ENCODE measurements around the gene CDKN1A.
"Not testable (repeated sequence)": the region's sequence is repeated elsewhere in the genome, so short reads cannot be mapped to it uniquely, and the experiment has no call there.

CDKN1A gene

GRCh38 chr6:36699348-36699747, 20.8 kb downstream of the CDKN1A start:
- no peak for DNase-seq

- no peak for DNase-seq
These were observed 21.7 kb downstream of the CDKN1A start for GRCh38 chr6:36700071-36700812.

GRCh38 chr6:36700831-36701230, 22.3 kb downstream of the CDKN1A start:
- DNase-seq = no peak

GRCh38 chr6:36701401-36701991, 23.0 kb downstream of the CDKN1A start:
- peak; percentile 41 for DNase-seq

GRCh38 chr6:36702656-36703055, 24.1 kb downstream of the CDKN1A start:
- no peak for DNase-seq

GRCh38 chr6:36703081-36703606, 24.6 kb downstream of the CDKN1A start:
- DNase-seq = no peak

- DNase-seq = no peak
These were observed 25.5 kb downstream of the CDKN1A start for GRCh38 chr6:36703982-36704381.

GRCh38 chr6:36704961-36705577, 26.6 kb downstream of the CDKN1A start:
- DNase-seq = not testable (repeated sequence)

- DNase-seq = no peak
These were observed 27.8 kb downstream of the CDKN1A start for GRCh38 chr6:36706339-36706738.

GRCh38 chr6:36712816-36713215, 34.3 kb downstream of the CDKN1A start:
- no peak for DNase-seq

- no peak for DNase-seq
These were observed 35.3 kb downstream of the CDKN1A start for GRCh38 chr6:36713846-36714245.

GRCh38 chr6:36714511-36714910, 36.0 kb downstream of the CDKN1A start:
- no peak for DNase-seq

- DNase-seq = no peak
These were observed 37.0 kb downstream of the CDKN1A start for GRCh38 chr6:36715469-36715868.

- no peak for DNase-seq
These were observed 38.1 kb downstream of the CDKN1A start for GRCh38 chr6:36716476-36717093.

GRCh38 chr6:36717231-36717825, 38.8 kb downstream of the CDKN1A start:
- DNase-seq = no peak

GRCh38 chr6:36717871-36718540, 39.5 kb downstream of the CDKN1A start:
- no peak for DNase-seq

GRCh38 chr6:36718560-36718959, 40.0 kb downstream of the CDKN1A start:
- no peak for DNase-seq

- no peak for DNase-seq
These were observed 40.6 kb downstream of the CDKN1A start for GRCh38 chr6:36719126-36719525.

- no peak for DNase-seq
These were observed 42.0 kb downstream of the CDKN1A start for GRCh38 chr6:36720251-36721141.

- DNase-seq = no peak
These were observed 43.0 kb downstream of the CDKN1A start for GRCh38 chr6:36721369-36722140.

Measured in fibroblast of skin of back (primary cell).